Measurements from ENCODE around the gene BTBD6.

DNA sequence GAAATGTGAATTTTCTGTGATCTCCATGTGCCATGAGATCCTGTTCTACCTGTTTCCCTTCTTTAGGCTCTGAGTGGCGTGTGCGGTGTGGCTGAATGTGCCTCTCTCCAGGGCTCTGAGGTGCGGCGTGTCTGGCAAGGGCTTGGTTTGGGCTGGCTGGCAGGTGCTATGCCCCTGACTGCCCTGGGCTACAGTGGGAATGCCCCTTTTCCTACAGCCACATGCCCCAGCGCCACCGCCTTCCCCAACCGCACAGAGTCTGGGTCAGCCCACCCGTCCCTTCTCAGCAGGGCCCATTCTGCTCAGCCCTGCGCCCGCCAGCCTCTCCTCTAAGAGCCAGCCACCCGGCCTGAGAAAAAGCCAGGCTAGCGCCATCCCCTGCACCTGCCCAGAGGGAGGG, 24.7 kb downstream of the BTBD6 start:
- TF ChIP-seq, protein P1, sequence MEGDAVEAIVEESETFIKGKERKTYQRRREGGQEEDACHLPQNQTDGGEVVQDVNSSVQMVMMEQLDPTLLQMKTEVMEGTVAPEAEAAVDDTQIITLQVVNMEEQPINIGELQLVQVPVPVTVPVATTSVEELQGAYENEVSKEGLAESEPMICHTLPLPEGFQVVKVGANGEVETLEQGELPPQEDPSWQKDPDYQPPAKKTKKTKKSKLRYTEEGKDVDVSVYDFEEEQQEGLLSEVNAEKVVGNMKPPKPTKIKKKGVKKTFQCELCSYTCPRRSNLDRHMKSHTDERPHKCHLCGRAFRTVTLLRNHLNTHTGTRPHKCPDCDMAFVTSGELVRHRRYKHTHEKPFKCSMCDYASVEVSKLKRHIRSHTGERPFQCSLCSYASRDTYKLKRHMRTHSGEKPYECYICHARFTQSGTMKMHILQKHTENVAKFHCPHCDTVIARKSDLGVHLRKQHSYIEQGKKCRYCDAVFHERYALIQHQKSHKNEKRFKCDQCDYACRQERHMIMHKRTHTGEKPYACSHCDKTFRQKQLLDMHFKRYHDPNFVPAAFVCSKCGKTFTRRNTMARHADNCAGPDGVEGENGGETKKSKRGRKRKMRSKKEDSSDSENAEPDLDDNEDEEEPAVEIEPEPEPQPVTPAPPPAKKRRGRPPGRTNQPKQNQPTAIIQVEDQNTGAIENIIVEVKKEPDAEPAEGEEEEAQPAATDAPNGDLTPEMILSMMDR (conservative IDR thresholded peaks at IDR 0.05; ENCODE audit: low read depth in 2 of 2), result no peak
- TF ChIP-seq EZH2 (IDR thresholded peaks at IDR 0.05; ENCODE audit: low read depth, unreplicated experiment) (no peak), EZH2phosphoT487 (IDR thresholded peaks at IDR 0.05; ENCODE audit: unreplicated experiment) (no peak), REST (IDR thresholded peaks at IDR 0.05; ENCODE audit: unreplicated experiment) (no peak), POLR2AphosphoS5 (IDR thresholded peaks at IDR 0.05; ENCODE audit: low read depth) (no peak), ZNF331 (CRISPR knock-in tag; IDR thresholded peaks at IDR 0.05; ENCODE audit: low read depth) (no peak), CREB1 (CRISPR knock-in tag; IDR thresholded peaks at IDR 0.05; ENCODE audit: low read depth) (no peak), NANOG (IDR thresholded peaks at IDR 0.05; ENCODE audit: borderline replicate concordance) (no peak), JUNB (IDR thresholded peaks at IDR 0.05; ENCODE audit: unreplicated experiment) (no peak)
- TF ChIP-seq, protein P2, sequence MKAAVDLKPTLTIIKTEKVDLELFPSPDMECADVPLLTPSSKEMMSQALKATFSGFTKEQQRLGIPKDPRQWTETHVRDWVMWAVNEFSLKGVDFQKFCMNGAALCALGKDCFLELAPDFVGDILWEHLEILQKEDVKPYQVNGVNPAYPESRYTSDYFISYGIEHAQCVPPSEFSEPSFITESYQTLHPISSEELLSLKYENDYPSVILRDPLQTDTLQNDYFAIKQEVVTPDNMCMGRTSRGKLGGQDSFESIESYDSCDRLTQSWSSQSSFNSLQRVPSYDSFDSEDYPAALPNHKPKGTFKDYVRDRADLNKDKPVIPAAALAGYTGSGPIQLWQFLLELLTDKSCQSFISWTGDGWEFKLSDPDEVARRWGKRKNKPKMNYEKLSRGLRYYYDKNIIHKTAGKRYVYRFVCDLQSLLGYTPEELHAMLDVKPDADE (IDR thresholded peaks at IDR 0.05), result no peak
